T-cell (primary cell): ENCODE data around the gene LHPP. TPM values are rescaled to one million over a fixed set of nuclear protein-coding genes. Genes with fewer than 3 reads are reported as not detected.

ENCODE experiments used
- ATAC-seq, 4 experiments: fragments of 200-7000 bp in 3 of 4; fragments of 150-1000 bp in 1 of 4; cut with Tn5 transposase; replicated peaks in 1 of 4; 1 replicate in 3 of 4; 2 replicates in 1 of 4; pipeline ENCODE4 v1.10.0; 2021; ENCODE audit warnings: moderate library complexity in 3 of 4, mild to moderate bottlenecking in 2 of 4, moderate number of reproducible peaks in 1 of 4
- CTCF ChIA-PET, 2 donors: fragments of 300-600 bp; sonication (Branson Sonifier 250); formaldehyde crosslinking; loops; one replicate each; lab custom pipeline; 2022; ENCODE audit warnings: antibody characterized with exemption in 2 of 2; lab: Charles Lee
- POLR2A ChIA-PET, 2 donors: fragments of 300-600 bp; sonication (Branson Sonifier 250); formaldehyde crosslinking; loops; one replicate each; lab custom pipeline; 2022; ENCODE audit warnings: antibody characterized with exemption in 2 of 2; lab: Charles Lee
- DNase-seq, 35 experiments: peaks; one replicate each; pipeline versions ENCODE4 v3.0.0 to v3.0.0-alpha.2; 2013 to 2023
- H3K27ac ChIP-seq: one replicate; pipeline ENCODE4 v1.5.1; 2013; ENCODE audit warnings: low read length
- H3K27me3 ChIP-seq, 2 experiments: replicated peaks in 1 of 2; 1 replicate in 1 of 2; 2 replicates in 1 of 2; pipeline versions ENCODE4 v1.6.1 to v1.7.0; 2013; ENCODE audit warnings: low read length in 1 of 2, mixed read lengths in 1 of 2; ENCODE audit not compliant: control insufficient read depth in 2 of 2, insufficient read depth in 2 of 2; ENCODE audit errors: extremely low read depth in 1 of 2
- H3K36me3 ChIP-seq, 2 donors: 1 replicate in 1 of 2; 2 replicates in 1 of 2; pipeline versions ENCODE4 v1.6.1 to v1.7.0; 2013; ENCODE audit warnings: low read length in 1 of 2; ENCODE audit not compliant: control insufficient read depth in 2 of 2, insufficient read depth in 1 of 2; ENCODE audit errors: extremely low read depth in 1 of 2
- H3K4me1 ChIP-seq, 2 experiments: 1 replicate in 1 of 2; 2 replicates in 1 of 2; pipeline versions ENCODE4 v1.6.1 to v1.7.0; 2013; ENCODE audit warnings: low read length in 2 of 2, mixed read lengths in 1 of 2; ENCODE audit not compliant: insufficient read depth in 2 of 2, control insufficient read depth in 1 of 2; ENCODE audit errors: extremely low read depth in 1 of 2
- H3K4me3 ChIP-seq, 2 donors: 1 replicate in 1 of 2; 2 replicates in 1 of 2; pipeline versions ENCODE4 v1.5.1 to v1.7.0; 2013; ENCODE audit warnings: mild to moderate bottlenecking in 2 of 2, low read length in 1 of 2, moderate library complexity in 1 of 2; ENCODE audit not compliant: control insufficient read depth in 1 of 2; ENCODE audit errors: extremely low read depth in 1 of 2
- H3K9me3 ChIP-seq: 2 replicates; pipeline ENCODE4 v1.7.0; 2013
- H3K27ac Mint-ChIP-seq, 2 donors: one replicate each; pipeline ENCODE4 v1.8.0; 2020 to 2021; ENCODE audit warnings: mild to moderate bottlenecking in 2 of 2, mixed read lengths in 2 of 2
- H3K27me3 Mint-ChIP-seq, 2 donors: one replicate each; pipeline ENCODE4 v1.8.0; 2021 to 2022; ENCODE audit warnings: mixed read lengths in 2 of 2
- H3K36me3 Mint-ChIP-seq: one replicate; pipeline ENCODE4 v1.8.0; 2021; ENCODE audit warnings: mixed read lengths
- H3K4me1 Mint-ChIP-seq, 3 donors: one replicate each; pipeline ENCODE4 v1.8.0; 2020 to 2022; ENCODE audit warnings: mixed read lengths in 3 of 3, mild to moderate bottlenecking in 1 of 3
- H3K4me3 Mint-ChIP-seq, 3 donors: one replicate each; pipeline ENCODE4 v1.8.0; 2020 to 2022; ENCODE audit warnings: mild to moderate bottlenecking in 3 of 3, mixed read lengths in 3 of 3, moderate library complexity in 3 of 3
- H3K9me3 Mint-ChIP-seq, 3 donors: one replicate each; pipeline ENCODE4 v1.8.0; 2020 to 2022; ENCODE audit warnings: mixed read lengths in 3 of 3
- WGBS: methylation state at CpG from one replicate; pipeline ENCODE4 v1.1.5; 2013; ENCODE audit warnings: missing lambda C conversion rate; ENCODE audit not compliant: insufficient coverage; 5-methylcytosine and 5-hydroxymethylcytosine counted together
- total RNA-seq, 35 experiments: library from RNA in 6 of 35; stranded (reverse) in 6 of 35; fragments of 120-200 nt in 1 of 35; gene quantifications; one replicate each; pipeline versions ENCODE4 v1.2.1 to v1.2.4 and lab custom pipeline; 2013 to 2026

The LHPP gene
- total RNA-seq, 5 donors from 2014 or later (not counting 1 experiment from before 2014, with no cell fraction given) = 13.2 to 27.4 (median 22.3) TPM

- H3K4me1 ChIP-seq = no peaks in the 10 kb centered on the region
- H3K4me3 ChIP-seq = no peak overlapping the region
- H3K9me3 ChIP-seq = no peaks in the 10 kb centered on the region
- ATAC-seq = no peak
- H3K27me3 ChIP-seq = peaks cover 0 to 2% of the 10 kb centered on the region in 2 experiments
- H3K4me3 Mint-ChIP-seq = no peak overlapping the region
- no peak overlapping the region for H3K27ac ChIP-seq
- peaks cover 0 to 22% (median 13%) of the 10 kb centered on the region in 3 donors for H3K4me1 Mint-ChIP-seq
- H3K36me3 Mint-ChIP-seq = no peaks in the 10 kb centered on the region
- 93% methylated on average over 8 of the region's 13 CpGs for WGBS
- POLR2A ChIA-PET = no interaction called here
- no peaks in the 10 kb centered on the region for H3K9me3 Mint-ChIP-seq
- H3K27me3 Mint-ChIP-seq = no peaks in the 10 kb centered on the region
- peaks cover 0 to 4% of the 10 kb centered on the region in 2 donors for H3K36me3 ChIP-seq
- DNase-seq = no peak
- CTCF ChIA-PET = no interaction called here
- H3K27ac Mint-ChIP-seq = no peak overlapping the region
These were observed 137.4 kb downstream of the LHPP start for GRCh38 chr10:124598773-124599587.

GRCh38 chr10:124599588-124600050, 138.0 kb downstream of the LHPP start:
- Histone ChIP-seq H3K27me3 (peaks cover 0 to 2% of the 10 kb centered on the region in 2 experiments), H3K4me3 (no peak overlapping the region), H3K4me1 (no peaks in the 10 kb centered on the region), H3K9me3 (no peaks in the 10 kb centered on the region), H3K36me3 (peaks cover 0 to 4% of the 10 kb centered on the region in 2 donors), H3K27ac (no peak overlapping the region)
- Mint-ChIP-seq H3K36me3 (no peaks in the 10 kb centered on the region), H3K4me1 (peaks cover 0 to 24% (median 13%) of the 10 kb centered on the region in 3 donors), H3K9me3 (no peaks in the 10 kb centered on the region), H3K4me3 (no peak overlapping the region), H3K27ac (no peak overlapping the region), H3K27me3 (no peaks in the 10 kb centered on the region)
- WGBS = 89% methylated on average over 7 of the region's 7 CpGs
- no peak for DNase-seq
- no peak for ATAC-seq
- CTCF ChIA-PET = interaction anchor here in 1 of 2 donors (0.6 kb wide), 1 partner anchor 472 kb away, joined by 3 read pairs; no protein-coding TSS in a partner anchor
- POLR2A ChIA-PET = no interaction called here

- H3K4me1 Mint-ChIP-seq = peaks cover 0 to 26% (median 13%) of the 10 kb centered on the region in 3 donors
- H3K27ac Mint-ChIP-seq = no peak overlapping the region
- 81% methylated on average over 13 of the region's 18 CpGs for WGBS
- ATAC-seq = no peak
- H3K36me3 ChIP-seq = peaks cover 0 to under 1% of the 10 kb centered on the region in 2 donors
- ChIA-PET CTCF (interaction anchor here in 1 of 2 donors (0.6 kb wide), 2 partner anchors 86 to 471 kb away, joined by 3 read pairs; no protein-coding TSS in a partner anchor), POLR2A (no interaction called here)
- H3K9me3 Mint-ChIP-seq = no peaks in the 10 kb centered on the region
- no peak overlapping the region for H3K4me3 Mint-ChIP-seq
- H3K4me1 ChIP-seq = no peaks in the 10 kb centered on the region
- no peak overlapping the region for H3K4me3 ChIP-seq
- H3K36me3 Mint-ChIP-seq = no peaks in the 10 kb centered on the region
- no peaks in the 10 kb centered on the region for H3K9me3 ChIP-seq
- H3K27me3 ChIP-seq = peaks cover 0 to 2% of the 10 kb centered on the region in 2 experiments
- no peak for DNase-seq
- no peaks in the 10 kb centered on the region for H3K27me3 Mint-ChIP-seq
- no peak overlapping the region for H3K27ac ChIP-seq
These were observed 138.6 kb downstream of the LHPP start for GRCh38 chr10:124600051-124600880.

- no peaks in the 10 kb centered on the region for H3K4me1 ChIP-seq
These were observed 139.4 kb downstream of the LHPP start for GRCh38 chr10:124601016-124601415.

GRCh38 chr10:124601431-124602120, 140.0 kb downstream of the LHPP start:
- H3K27ac ChIP-seq = no peak overlapping the region
- H3K4me3 ChIP-seq = no peak overlapping the region
- DNase-seq (peak in 1 of 35 experiments; percentile 20), ATAC-seq (no peak)
- Mint-ChIP-seq H3K4me3 (no peak overlapping the region), H3K27me3 (no peaks in the 10 kb centered on the region), H3K36me3 (no peaks in the 10 kb centered on the region), H3K9me3 (no peaks in the 10 kb centered on the region), H3K4me1 (peaks cover 0 to 25% (median 7%) of the 10 kb centered on the region in 3 donors), H3K27ac (no peak overlapping the region)
- no peaks in the 10 kb centered on the region for H3K36me3 ChIP-seq
- no peaks in the 10 kb centered on the region for H3K9me3 ChIP-seq
- 81% methylated on average over 21 of the region's 29 CpGs for WGBS
- H3K4me1 ChIP-seq = no peaks in the 10 kb centered on the region
- ChIA-PET POLR2A (no interaction called here), CTCF (no interaction called here)
- H3K27me3 ChIP-seq = peaks cover 0 to 2% of the 10 kb centered on the region in 2 experiments

More at GRCh38 chr10:124601016-124601415, 139.4 kb downstream of the LHPP start:
- Mint-ChIP-seq H3K4me3 (no peak overlapping the region), H3K27me3 (no peaks in the 10 kb centered on the region), H3K36me3 (no peaks in the 10 kb centered on the region), H3K4me1 (peaks cover 0 to 25% (median 7%) of the 10 kb centered on the region in 3 donors), H3K27ac (peak overlapping the region in 1 of 2 donors; percentile 33), H3K9me3 (no peaks in the 10 kb centered on the region)
- Histone ChIP-seq H3K9me3 (no peaks in the 10 kb centered on the region), H3K36me3 (no peaks in the 10 kb centered on the region), H3K27me3 (peaks cover 0 to 2% of the 10 kb centered on the region in 2 experiments), H3K4me3 (no peak overlapping the region), H3K27ac (no peak overlapping the region)
- ChIA-PET CTCF (interaction anchor here in 1 of 2 donors (0.6 kb wide), 1 partner anchor 87 kb away, joined by 3 read pairs; no protein-coding TSS in a partner anchor), POLR2A (no interaction called here)
- no peak for DNase-seq
- ATAC-seq = no peak
- WGBS = 93% methylated on average over 11 of the region's 12 CpGs
